Rectal smooth muscle tissue (tissue), 1 donor: ENCODE measurements around the gene POMT2.

Experiments used
- H3K27ac ChIP-seq: one replicate; pipeline ENCODE4 v1.7.0; 2013; ENCODE audit warnings: low read depth, low read length, inconsistent platforms
- H3K27me3 ChIP-seq: one replicate; pipeline ENCODE4 v1.7.0; 2013; ENCODE audit warnings: low read length; ENCODE audit not compliant: control insufficient read depth, insufficient read depth
- H3K36me3 ChIP-seq: one replicate; pipeline ENCODE4 v1.7.0; 2013; ENCODE audit warnings: low read length; ENCODE audit not compliant: control insufficient read depth, insufficient read depth
- H3K4me1 ChIP-seq: one replicate; pipeline ENCODE4 v1.7.0; 2013; ENCODE audit warnings: low read length; ENCODE audit not compliant: control insufficient read depth, insufficient read depth
- H3K4me3 ChIP-seq: one replicate; pipeline ENCODE4 v1.7.0; 2013; ENCODE audit warnings: low read length
- H3K9ac ChIP-seq: one replicate; pipeline ENCODE4 v1.7.0; 2013; ENCODE audit warnings: low read length

Gene POMT2

GRCh38 chr14:77306851-77307496 is 13.7 kb downstream of the POMT2 start:
- Histone ChIP-seq H3K9ac (no peak overlapping the region), H3K4me3 (no peak overlapping the region), H3K27ac (peak overlapping the region; percentile 33), H3K4me1 (peaks cover 10% of the 10 kb centered on the region), H3K27me3 (no peaks in the 10 kb centered on the region), H3K36me3 (peaks cover under 1% of the 10 kb centered on the region)

GRCh38 chr14:77306416-77306815 is 14.3 kb downstream of the POMT2 start:
- Histone ChIP-seq H3K4me1 (peaks cover 10% of the 10 kb centered on the region), H3K4me3 (no peak overlapping the region), H3K27me3 (no peaks in the 10 kb centered on the region), H3K36me3 (peaks cover 3% of the 10 kb centered on the region), H3K27ac (peak overlapping the region; percentile 33), H3K9ac (no peak overlapping the region)

- Histone ChIP-seq H3K4me3 (no peak overlapping the region), H3K27ac (peak overlapping the region; percentile 14), H3K9ac (no peak overlapping the region)
Observed at GRCh38 chr14:77305696-77306095, 15.0 kb downstream of the POMT2 start.

GRCh38 chr14:77303417-77304156 is 17.1 kb downstream of the POMT2 start:
- Histone ChIP-seq H3K4me3 (no peak overlapping the region), H3K9ac (no peak overlapping the region), H3K27ac (no peak overlapping the region), H3K36me3 (peaks cover 4% of the 10 kb centered on the region), H3K4me1 (peaks cover 10% of the 10 kb centered on the region), H3K27me3 (no peaks in the 10 kb centered on the region)

More at GRCh38 chr14:77305696-77306095, 15.0 kb downstream of the POMT2 start:
- Histone ChIP-seq H3K27me3 (no peaks in the 10 kb centered on the region), H3K36me3 (peaks cover 3% of the 10 kb centered on the region), H3K4me1 (peaks cover 10% of the 10 kb centered on the region)

GRCh38 chr14:77302926-77303325 is 17.8 kb downstream of the POMT2 start:
- H3K9ac ChIP-seq, result no peak overlapping the region
- no peak overlapping the region for H3K4me3 ChIP-seq
- H3K36me3 ChIP-seq, result peaks cover 11% of the 10 kb centered on the region
- peaks cover 10% of the 10 kb centered on the region for H3K4me1 ChIP-seq
- H3K27me3 ChIP-seq, result no peaks in the 10 kb centered on the region
- H3K27ac ChIP-seq, result no peak overlapping the region

GRCh38 chr14:77301103-77301502 is 19.6 kb downstream of the POMT2 start:
- H3K36me3 ChIP-seq, result peaks cover 11% of the 10 kb centered on the region

GRCh38 chr14:77299771-77300170 is 20.9 kb downstream of the POMT2 start:
- Histone ChIP-seq H3K27me3 (no peaks in the 10 kb centered on the region), H3K4me1 (no peaks in the 10 kb centered on the region), H3K4me3 (no peak overlapping the region), H3K9ac (no peak overlapping the region), H3K27ac (no peak overlapping the region), H3K36me3 (peaks cover 11% of the 10 kb centered on the region)

More at GRCh38 chr14:77301103-77301502, 19.6 kb downstream of the POMT2 start:
- H3K4me3 ChIP-seq, result no peak overlapping the region
- H3K27me3 ChIP-seq, result no peaks in the 10 kb centered on the region
- no peak overlapping the region for H3K9ac ChIP-seq
- no peak overlapping the region for H3K27ac ChIP-seq
- no peaks in the 10 kb centered on the region for H3K4me1 ChIP-seq

- Histone ChIP-seq H3K9ac (no peak overlapping the region), H3K4me3 (no peak overlapping the region), H3K27ac (no peak overlapping the region), H3K27me3 (no peaks in the 10 kb centered on the region), H3K36me3 (peaks cover 10% of the 10 kb centered on the region), H3K4me1 (no peaks in the 10 kb centered on the region)
Observed at GRCh38 chr14:77296906-77297305, 23.8 kb downstream of the POMT2 start.

- Histone ChIP-seq H3K27me3 (no peaks in the 10 kb centered on the region), H3K4me3 (no peak overlapping the region), H3K27ac (no peak overlapping the region), H3K4me1 (no peaks in the 10 kb centered on the region), H3K36me3 (peaks cover 8% of the 10 kb centered on the region), H3K9ac (no peak overlapping the region)
Observed at GRCh38 chr14:77296155-77296554, 24.5 kb downstream of the POMT2 start.

- Histone ChIP-seq H3K9ac (no peak overlapping the region), H3K36me3 (peaks cover 12% of the 10 kb centered on the region), H3K27ac (no peak overlapping the region)
Observed at GRCh38 chr14:77290705-77291104, 30.0 kb downstream of the POMT2 start.

GRCh38 chr14:77286576-77286975 is 34.1 kb downstream of the POMT2 start:
- Histone ChIP-seq H3K27ac (no peak overlapping the region), H3K27me3 (no peaks in the 10 kb centered on the region), H3K4me3 (no peak overlapping the region), H3K36me3 (peaks cover 29% of the 10 kb centered on the region), H3K4me1 (no peaks in the 10 kb centered on the region), H3K9ac (no peak overlapping the region)

More at GRCh38 chr14:77290705-77291104, 30.0 kb downstream of the POMT2 start:
- Histone ChIP-seq H3K4me3 (no peak overlapping the region), H3K4me1 (no peaks in the 10 kb centered on the region), H3K27me3 (no peaks in the 10 kb centered on the region)

GRCh38 chr14:77284466-77284865 is 36.2 kb downstream of the POMT2 start:
- Histone ChIP-seq H3K36me3 (peaks cover 35% of the 10 kb centered on the region), H3K4me1 (no peaks in the 10 kb centered on the region), H3K27me3 (no peaks in the 10 kb centered on the region), H3K27ac (no peak overlapping the region), H3K9ac (no peak overlapping the region), H3K4me3 (no peak overlapping the region)

- Histone ChIP-seq H3K4me3 (no peak overlapping the region), H3K4me1 (no peaks in the 10 kb centered on the region), H3K36me3 (peaks cover 35% of the 10 kb centered on the region), H3K9ac (no peak overlapping the region), H3K27ac (no peak overlapping the region), H3K27me3 (no peaks in the 10 kb centered on the region)
Observed at GRCh38 chr14:77284066-77284465, 36.6 kb downstream of the POMT2 start.
